ENCODE measurements around the gene FGF22.

- TF ChIP-seq POLR2A (IDR thresholded peaks at IDR 0.05; ENCODE audit: low read depth, low read length) (no peak), POLR2AphosphoS5 (IDR thresholded peaks at IDR 0.05; ENCODE audit: low read depth, low read length) (no peak), TAF1 (IDR thresholded peaks at IDR 0.05; ENCODE audit: low read depth, low read length) (no peak), POU2F2 (IDR thresholded peaks at IDR 0.05; ENCODE audit: low read depth, low read length) (no peak), SPI1 (IDR thresholded peaks at IDR 0.05; ENCODE audit: low read depth, low read length) (no peak)
These were observed 37.9 kb upstream of the FGF22 start for GRCh38 chr19:601790-602189.

Measured in GM12891 (cell line).